HEK293 (cell line): ENCODE data around the gene UGT1A9.
"Not testable (repeated sequence)": the region's sequence is repeated elsewhere in the genome, so short reads cannot be mapped to it uniquely, and the experiment has no call there.

Experiments used
- CTCF ChIA-PET: fragments of 350-600 bp; formaldehyde crosslinking; extraction: SDS; loops from one replicate; lab custom pipeline; 2021; ENCODE audit warnings: antibody characterized with exemption; lab: Yijun Ruan, JAX
- POLR2A ChIA-PET: fragments of 300-600 bp; formaldehyde crosslinking; extraction: SDS; loops from one replicate; lab custom pipeline; 2020; ENCODE audit warnings: antibody characterized with exemption, inconsistent platforms; lab: Yijun Ruan, JAX
- H3K27ac ChIP-seq: fragments of 200-500 bp; sonication (Bioruptor generic); 2 replicates; pipeline ENCODE4 v1.5.1; 2014; ENCODE audit warnings: low read depth, low read length, control low read depth, inconsistent platforms; ENCODE audit errors: extremely low read depth
- H3K36me3 ChIP-seq, 2 experiments: fragments of 200-500 bp in 1 of 2; sonication (Bioruptor generic) in 1 of 2; 1 replicate in 1 of 2; 2 replicates in 1 of 2; pipeline ENCODE4 v1.5.1; 2014 to 2017; ENCODE audit warnings: inconsistent platforms in 2 of 2, low read length in 2 of 2; ENCODE audit not compliant: control insufficient read depth in 2 of 2, insufficient read depth in 1 of 2
- H3K4me1 ChIP-seq: fragments of 200-500 bp; sonication (Bioruptor generic); 2 replicates; pipeline ENCODE4 v1.5.1; 2014; ENCODE audit warnings: mild to moderate bottlenecking, low read length, inconsistent platforms; ENCODE audit not compliant: control insufficient read depth, insufficient read depth
- H3K4me3 ChIP-seq: 2 replicates; pipeline ENCODE4 v1.5.1; 2011; ENCODE audit warnings: low read depth, mild to moderate bottlenecking, control low read depth, low read length, moderate library complexity
- H3K9me3 ChIP-seq: fragments of 200-500 bp; sonication (Bioruptor generic); 2 replicates; pipeline ENCODE4 v1.5.1; 2014; ENCODE audit warnings: low read depth, low read length, inconsistent platforms; ENCODE audit not compliant: control insufficient read depth, insufficient read depth
- EGR2 ChIP-seq: fragments of 450-650 bp; formaldehyde crosslinking; IDR thresholded peaks from 2 replicates; pipeline ENCODE4 v1.5.1; 2016; ENCODE audit warnings: low read depth, missing biosample characterization, missing genetic modification characterization
- PATZ1 ChIP-seq: fragments of 450-650 bp; formaldehyde crosslinking; IDR thresholded peaks from 2 replicates; pipeline ENCODE4 v1.5.1; 2016; ENCODE audit warnings: missing biosample characterization, missing genetic modification characterization
- REPIN1 ChIP-seq: fragments of 450-650 bp; formaldehyde crosslinking; IDR thresholded peaks from 2 replicates; pipeline ENCODE4 v1.5.1; 2017; ENCODE audit warnings: missing biosample characterization, missing genetic modification characterization, low read depth
- SETDB1 ChIP-seq: IDR thresholded peaks from one replicate; pipeline ENCODE4 v1.6.1; 2017; ENCODE audit warnings: mild to moderate bottlenecking, low read length, moderate library complexity, mixed read lengths; ENCODE audit not compliant: insufficient read length
- ZBTB49 ChIP-seq: fragments of 450-650 bp; formaldehyde crosslinking; IDR thresholded peaks from 2 replicates; pipeline ENCODE4 v1.5.1; 2016; ENCODE audit warnings: missing biosample characterization, missing genetic modification characterization, low read depth
- ZNF211 ChIP-seq: fragments of 450-650 bp; formaldehyde crosslinking; IDR thresholded peaks from 2 replicates; pipeline ENCODE4 v1.5.1; 2016; ENCODE audit warnings: low read depth, missing biosample characterization, missing genetic modification characterization
- ZNF248 ChIP-seq: fragments of 450-650 bp; formaldehyde crosslinking; IDR thresholded peaks from 2 replicates; pipeline ENCODE4 v1.5.1; 2017; ENCODE audit warnings: missing biosample characterization, missing genetic modification characterization
- ZNF354C ChIP-seq: fragments of 450-650 bp; formaldehyde crosslinking; IDR thresholded peaks from 2 replicates; pipeline ENCODE4 v1.5.1; 2016; ENCODE audit warnings: missing biosample characterization, missing genetic modification characterization, low read depth, borderline replicate concordance
- ZNF398 ChIP-seq: fragments of 450-650 bp; formaldehyde crosslinking; IDR thresholded peaks from 2 replicates; pipeline ENCODE4 v1.5.1; 2017; ENCODE audit warnings: missing biosample characterization, missing genetic modification characterization
- ZNF416 ChIP-seq: fragments of 450-650 bp; formaldehyde crosslinking; IDR thresholded peaks from 2 replicates; pipeline ENCODE4 v1.5.1; 2016; ENCODE audit warnings: missing biosample characterization, missing genetic modification characterization
- ZNF560 ChIP-seq: fragments of 450-650 bp; formaldehyde crosslinking; IDR thresholded peaks from 2 replicates; pipeline ENCODE4 v1.5.1; 2017; ENCODE audit warnings: missing biosample characterization, missing genetic modification characterization, borderline replicate concordance
- ZNF610 ChIP-seq: fragments of 450-650 bp; formaldehyde crosslinking; IDR thresholded peaks from 2 replicates; pipeline ENCODE4 v1.5.1; 2016; ENCODE audit warnings: missing biosample characterization, missing genetic modification characterization, borderline replicate concordance
- ZSCAN18 ChIP-seq: fragments of 450-650 bp; formaldehyde crosslinking; IDR thresholded peaks from 2 replicates; pipeline ENCODE4 v1.5.1; 2016; ENCODE audit warnings: missing biosample characterization, missing genetic modification characterization

Gene UGT1A9

GRCh38 chr2:233747283-233747544, 75.5 kb downstream of the UGT1A9 start:
- H3K4me1 ChIP-seq: no peaks in the 10 kb centered on the region
- no peaks in the 10 kb centered on the region for H3K36me3 ChIP-seq
- H3K4me3 ChIP-seq: no peak overlapping the region
- ChIA-PET POLR2A (no interaction called here), CTCF (no interaction called here)
- no peak overlapping the region for H3K27ac ChIP-seq
- TF ChIP-seq ZBTB49 (tag by site-specific recombination) (no peak), EGR2 (no peak), ZNF416 (tag by site-specific recombination) (no peak), ZNF398 (tag by site-specific recombination) (no peak), REPIN1 (tag by site-specific recombination) (no peak), ZNF354C (tag by site-specific recombination) (no peak), ZNF211 (tag by site-specific recombination) (no peak), ZSCAN18 (tag by site-specific recombination) (no peak), PATZ1 (tag by site-specific recombination) (no peak), ZNF560 (tag by site-specific recombination) (no peak), ZNF248 (tag by site-specific recombination) (no peak), ZNF610 (tag by site-specific recombination) (no peak)
- H3K9me3 ChIP-seq: no peaks in the 10 kb centered on the region

- H3K27ac ChIP-seq, POLR2A ChIA-PET, H3K36me3 ChIP-seq, H3K4me1 ChIP-seq, H3K4me3 ChIP-seq, H3K9me3 ChIP-seq: not testable (repeated sequence)
- peak; percentile 76 for TF ChIP-seq SETDB1
- CTCF ChIA-PET: interaction anchor here (0.6 to 0.7 kb wide), 2 partner anchors 303 to 371 kb away, joined by 3 to 4 read pairs; no protein-coding TSS in a partner anchor
Observed at GRCh38 chr2:233750689-233751088, 79.0 kb downstream of the UGT1A9 start.

- CTCF ChIA-PET: interaction anchor here (0.6 to 0.7 kb wide), 2 partner anchors 303 to 371 kb away, joined by 3 to 4 read pairs; no protein-coding TSS in a partner anchor
- POLR2A ChIA-PET: not testable (repeated sequence)
Observed at GRCh38 chr2:233751212-233752009, 79.7 kb downstream of the UGT1A9 start.

More at GRCh38 chr2:233751212-233752009, 79.7 kb downstream of the UGT1A9 start:
- not testable (repeated sequence) for H3K9me3 ChIP-seq, H3K4me3 ChIP-seq, H3K36me3 ChIP-seq, H3K27ac ChIP-seq, H3K4me1 ChIP-seq
